Neuronal stem cell (in vitro differentiated cells): ENCODE measurements around the gene S1PR2. TPM values are rescaled to one million over a fixed set of nuclear protein-coding genes. Genes with fewer than 3 reads are reported as not detected.

Source experiments
- DNase-seq: peaks from one replicate; pipeline ENCODE4 v3.0.0-alpha.2; 2013; ENCODE audit warnings: low spot score
- H2AFZ ChIP-seq: one replicate; pipeline ENCODE4 v1.6.1; 2013; ENCODE audit warnings: mild to moderate bottlenecking, low read length, inconsistent platforms
- H2AK5ac ChIP-seq: 2 replicates; pipeline ENCODE4 v1.6.1; 2013; ENCODE audit warnings: low read depth, mild to moderate bottlenecking, inconsistent platforms, low read length, moderate library complexity, mixed read lengths
- H2BK120ac ChIP-seq: 2 replicates; pipeline ENCODE4 v1.6.1; 2013; ENCODE audit warnings: low read depth, mild to moderate bottlenecking, inconsistent platforms, low read length, moderate library complexity, mixed read lengths
- H2BK12ac ChIP-seq: one replicate; pipeline ENCODE4 v1.6.1; 2013; ENCODE audit warnings: low read length, inconsistent platforms
- H2BK15ac ChIP-seq: 2 replicates; pipeline ENCODE4 v1.6.1; 2013; ENCODE audit warnings: mild to moderate bottlenecking, low read length, inconsistent platforms, mixed read lengths
- H2BK5ac ChIP-seq: one replicate; pipeline ENCODE4 v1.6.1; 2013; ENCODE audit warnings: inconsistent platforms, mild to moderate bottlenecking, low read length, moderate library complexity
- H3K14ac ChIP-seq: one replicate; pipeline ENCODE4 v1.6.1; 2013; ENCODE audit warnings: low read length, inconsistent platforms
- H3K18ac ChIP-seq: 2 replicates; pipeline ENCODE4 v1.6.1; 2013; ENCODE audit warnings: low read length, inconsistent platforms
- H3K23ac ChIP-seq: 2 replicates; pipeline ENCODE4 v1.6.1; 2013; ENCODE audit warnings: low read depth, mild to moderate bottlenecking, mixed read lengths, low read length, inconsistent platforms; ENCODE audit not compliant: poor library complexity
- H3K27ac ChIP-seq: replicated peaks from 3 replicates; pipeline ENCODE4 v1.5.1; 2013; ENCODE audit warnings: low read length, inconsistent platforms
- H3K27me3 ChIP-seq, 3 experiments: 2 replicates each; pipeline ENCODE4 v1.6.1; 2013; ENCODE audit warnings: low read length in 3 of 3, mild to moderate bottlenecking in 2 of 3, inconsistent platforms in 1 of 3, low read depth in 1 of 3, mixed read lengths in 1 of 3, moderate library complexity in 1 of 3; ENCODE audit not compliant: control insufficient read depth in 3 of 3, insufficient read depth in 3 of 3
- H3K36me3 ChIP-seq, 2 donors: replicated peaks in 1 of 2; 2 replicates each; pipeline ENCODE4 v1.6.1; 2013; ENCODE audit warnings: low read length in 2 of 2; ENCODE audit not compliant: control insufficient read depth in 2 of 2, insufficient read depth in 2 of 2
- H3K4ac ChIP-seq: 2 replicates; pipeline ENCODE4 v1.6.1; 2013; ENCODE audit warnings: inconsistent platforms, mild to moderate bottlenecking, low read length, moderate library complexity
- H3K4me1 ChIP-seq, 2 donors: 1 replicate in 1 of 2; 2 replicates in 1 of 2; pipeline ENCODE4 v1.6.1; 2013; ENCODE audit warnings: low read length in 2 of 2, low read depth in 1 of 2; ENCODE audit not compliant: control insufficient read depth in 2 of 2, insufficient read depth in 1 of 2
- H3K4me2 ChIP-seq: one replicate; pipeline ENCODE4 v1.6.1; 2013; ENCODE audit warnings: mild to moderate bottlenecking, low read length, inconsistent platforms; ENCODE audit not compliant: insufficient read depth, poor library complexity, severe bottlenecking
- H3K4me3 ChIP-seq, 2 donors: 2 replicates each; pipeline ENCODE4 v1.5.1; 2013; ENCODE audit warnings: low read length in 2 of 2, mild to moderate bottlenecking in 2 of 2, inconsistent platforms in 1 of 2, moderate library complexity in 1 of 2
- H3K79me1 ChIP-seq: one replicate; pipeline ENCODE4 v1.6.1; 2013; ENCODE audit warnings: low read depth, mild to moderate bottlenecking, inconsistent platforms, low read length, moderate library complexity
- H3K9ac ChIP-seq: one replicate; pipeline ENCODE4 v1.6.1; 2013; ENCODE audit warnings: mild to moderate bottlenecking, low read depth, low read length, inconsistent platforms; ENCODE audit not compliant: poor library complexity
- H3K9me3 ChIP-seq, 2 donors: replicated peaks in 1 of 2; 2 replicates each; pipeline versions ENCODE3 to v1.6.1; 2013; ENCODE audit warnings: low read length in 2 of 2, mild to moderate bottlenecking in 2 of 2, inconsistent platforms in 1 of 2, low read depth in 1 of 2, mixed read lengths in 1 of 2, moderate library complexity in 1 of 2; ENCODE audit not compliant: control insufficient read depth in 2 of 2, insufficient read depth in 1 of 2
- H4K8ac ChIP-seq: one replicate; pipeline ENCODE4 v1.6.1; 2013; ENCODE audit warnings: low read depth, mild to moderate bottlenecking, inconsistent platforms, low read length, moderate library complexity
- H4K91ac ChIP-seq: one replicate; pipeline ENCODE4 v1.6.1; 2013; ENCODE audit warnings: low read length, low read depth, mild to moderate bottlenecking, inconsistent platforms; ENCODE audit not compliant: poor library complexity
- WGBS, 2 donors: extraction: QIAGEN DNeasy Blood & Tissue Kit; methylation state at CpG; one replicate each; pipeline ENCODE4 v1.1.7; 2013; ENCODE audit warnings: missing lambda C conversion rate in 2 of 2, mixed read lengths in 1 of 2; ENCODE audit not compliant: insufficient read length in 2 of 2, insufficient replicate concordance in 1 of 2; ENCODE audit errors: extremely low coverage in 2 of 2; 5-methylcytosine and 5-hydroxymethylcytosine counted together
- small RNA-seq: library from polyadenylated mRNA; stranded (forward); fragments of <200 nt; extraction: miRNeasy Mini kit (QIAGEN cat#:217004); gene quantifications from one replicate; pipeline ENCODE3, GENCODE V24; 2013; ENCODE audit not compliant: insufficient read depth

The S1PR2 gene

GRCh38 chr19:10173527-10173926 lies 57.6 kb downstream of the S1PR2 start:
- no peaks in the 10 kb centered on the region for H3K27me3 ChIP-seq
- H2BK15ac ChIP-seq, result no peak overlapping the region
- H3K23ac ChIP-seq, result no peak overlapping the region
- no peak overlapping the region for H4K8ac ChIP-seq
- no peak overlapping the region for H3K27ac ChIP-seq
- no peaks in the 10 kb centered on the region for H3K4me1 ChIP-seq
- H3K9ac ChIP-seq, result no peak overlapping the region
- no peak overlapping the region for H2AFZ ChIP-seq
- no peak overlapping the region for H3K4me2 ChIP-seq
- peaks cover 30 to 92% of the 10 kb centered on the region in 2 donors for H3K36me3 ChIP-seq
- no peak for DNase-seq
- no peak overlapping the region for H3K4ac ChIP-seq
- no peak overlapping the region for H2BK5ac ChIP-seq
- H3K4me3 ChIP-seq, result no peak overlapping the region
- no peak overlapping the region for H4K91ac ChIP-seq
- no peaks in the 10 kb centered on the region for H3K9me3 ChIP-seq
- no peak overlapping the region for H3K18ac ChIP-seq
- WGBS, 2 donors, result no CpG with 5 or more reads among the region's 9 CpGs
- no peak overlapping the region for H2AK5ac ChIP-seq
- no peak overlapping the region for H3K14ac ChIP-seq
- no peaks in the 10 kb centered on the region for H3K79me1 ChIP-seq
- no peak overlapping the region for H2BK120ac ChIP-seq
- H2BK12ac ChIP-seq, result no peak overlapping the region

Small RNA genes within 50 kb of the gene (small RNA-seq; reads per million reads assigned to genes)
- not detected for gene MIR4322
